GM21390 (cell line): ENCODE results near the gene CDH22.

ENCODE experiments used
- ATAC-seq: cut with Tn5 transposase; IDR thresholded peaks from one replicate; pipeline ENCODE4 v1.9.1; 2021; ENCODE audit not compliant: unreplicated experiment

CDH22 gene

GRCh38 chr20:46343348-46343974 lies 35.2 kb upstream of the CDH22 start:
- no peak for ATAC-seq

DNA sequence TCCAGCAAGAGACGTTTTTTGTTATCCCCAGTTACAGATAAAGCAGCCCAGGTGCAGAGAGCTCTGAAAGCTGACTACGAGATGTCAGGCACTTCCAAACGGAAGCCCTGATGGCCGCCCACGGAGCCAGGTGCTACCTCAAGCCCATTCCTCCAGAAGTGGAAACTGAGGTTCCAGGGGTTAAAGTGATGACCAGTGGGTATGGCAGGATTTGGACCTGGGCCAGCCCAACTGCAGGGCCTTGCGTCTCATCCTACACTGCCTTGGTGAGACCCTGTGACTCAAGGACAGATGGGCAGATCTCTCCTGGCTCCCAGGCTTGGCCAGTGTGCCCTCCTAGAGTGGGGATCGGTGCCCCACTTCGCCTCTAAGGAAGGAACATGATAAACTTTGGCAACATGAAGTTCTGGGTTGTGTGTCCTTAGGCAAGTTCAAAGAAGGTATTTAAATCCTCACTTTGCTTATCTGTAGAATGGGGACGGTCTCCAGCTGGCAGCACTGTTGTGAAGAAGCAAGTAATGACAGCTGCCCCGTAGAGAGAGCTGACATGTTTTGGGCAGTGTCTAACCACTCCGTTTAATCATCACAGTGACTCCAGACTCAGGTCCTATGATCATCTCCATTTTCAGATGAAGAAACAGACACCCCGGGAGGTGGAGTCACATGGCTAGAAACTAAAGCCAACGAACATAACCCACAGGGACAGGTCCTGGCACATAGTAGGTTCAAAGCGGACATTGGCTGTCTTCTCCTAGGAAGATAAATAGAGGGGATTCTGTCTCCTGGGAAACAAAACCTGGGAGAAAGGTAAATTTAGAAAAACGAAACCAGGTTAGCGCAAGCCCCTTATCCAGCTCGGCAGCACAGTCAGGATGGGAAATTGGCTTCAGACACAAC lies 34.4 kb upstream of the CDH22 start:
- ATAC-seq, result no peak

- no peak for ATAC-seq
These were observed 33.7 kb upstream of the CDH22 start for GRCh38 chr20:46342010-46342378.

DNA sequence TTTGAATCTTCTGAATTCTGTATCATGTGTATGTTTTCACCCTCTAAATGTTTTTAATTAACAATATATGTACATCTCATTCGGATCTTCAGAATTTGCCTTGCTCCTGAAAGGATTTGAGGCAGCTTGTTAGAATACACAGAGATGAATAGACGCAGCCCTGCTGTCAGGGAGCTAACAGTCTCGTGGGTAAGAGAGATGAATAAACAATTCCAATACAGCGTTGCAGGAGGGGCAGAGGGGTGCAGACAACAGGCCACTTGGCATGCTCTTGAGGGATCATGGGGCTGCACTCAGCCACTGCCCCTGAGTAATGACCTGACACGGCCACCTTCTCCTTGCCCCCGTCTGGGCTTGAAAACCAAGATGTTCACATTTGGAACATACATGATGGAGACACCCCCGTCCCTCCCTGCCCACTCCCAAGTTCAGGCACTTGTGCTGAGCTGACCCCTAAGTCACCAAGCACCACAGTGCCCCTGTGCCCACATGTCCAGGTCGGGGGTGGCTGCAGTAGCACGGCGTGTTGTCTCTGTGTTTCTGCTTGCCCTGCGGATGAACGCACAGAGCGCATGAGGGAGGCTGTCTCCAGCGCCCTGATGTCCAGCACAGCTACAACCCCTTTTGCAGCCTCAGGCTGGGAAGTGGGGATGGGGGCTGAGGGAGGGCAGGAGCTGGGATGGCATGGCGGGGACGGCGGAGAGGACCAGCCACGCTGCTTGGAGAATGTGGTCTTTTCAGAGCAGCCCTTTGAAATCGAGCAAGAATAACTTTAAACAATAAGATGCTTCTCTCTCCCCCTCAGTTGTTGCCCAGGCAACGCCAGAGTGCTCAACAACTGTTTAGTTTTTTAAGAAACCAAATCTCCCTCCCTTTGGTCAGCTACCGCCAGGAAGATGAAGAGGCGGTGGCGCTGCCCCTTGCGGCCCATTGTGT lies 33.0 kb upstream of the CDH22 start:
- ATAC-seq, result no peak

- ATAC-seq, result no peak
These were observed 30.7 kb upstream of the CDH22 start for GRCh38 chr20:46339037-46339436.

DNA sequence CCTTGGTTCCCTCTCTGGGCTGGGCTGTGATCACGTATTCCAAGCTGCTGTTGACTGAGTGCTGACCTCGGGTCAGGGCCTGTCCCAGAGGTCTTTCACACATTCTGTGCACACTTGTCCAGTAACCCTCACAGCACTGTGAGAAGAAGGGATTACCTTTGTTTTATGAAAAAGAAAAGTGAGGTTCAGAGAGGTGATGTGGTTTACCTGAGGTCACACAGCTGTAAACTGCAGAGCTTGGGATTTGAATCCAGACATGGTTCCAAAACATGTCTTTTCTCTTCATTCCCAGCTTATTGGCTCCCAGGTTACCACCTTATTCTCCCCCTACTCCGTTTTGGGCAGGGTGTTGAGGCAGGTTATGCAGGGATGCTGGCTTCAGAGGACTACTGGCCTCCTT lies 28.4 kb upstream of the CDH22 start:
- ATAC-seq, result no peak

GRCh38 chr20:46334303-46334904 lies 26.1 kb upstream of the CDH22 start:
- ATAC-seq, result no peak

DNA sequence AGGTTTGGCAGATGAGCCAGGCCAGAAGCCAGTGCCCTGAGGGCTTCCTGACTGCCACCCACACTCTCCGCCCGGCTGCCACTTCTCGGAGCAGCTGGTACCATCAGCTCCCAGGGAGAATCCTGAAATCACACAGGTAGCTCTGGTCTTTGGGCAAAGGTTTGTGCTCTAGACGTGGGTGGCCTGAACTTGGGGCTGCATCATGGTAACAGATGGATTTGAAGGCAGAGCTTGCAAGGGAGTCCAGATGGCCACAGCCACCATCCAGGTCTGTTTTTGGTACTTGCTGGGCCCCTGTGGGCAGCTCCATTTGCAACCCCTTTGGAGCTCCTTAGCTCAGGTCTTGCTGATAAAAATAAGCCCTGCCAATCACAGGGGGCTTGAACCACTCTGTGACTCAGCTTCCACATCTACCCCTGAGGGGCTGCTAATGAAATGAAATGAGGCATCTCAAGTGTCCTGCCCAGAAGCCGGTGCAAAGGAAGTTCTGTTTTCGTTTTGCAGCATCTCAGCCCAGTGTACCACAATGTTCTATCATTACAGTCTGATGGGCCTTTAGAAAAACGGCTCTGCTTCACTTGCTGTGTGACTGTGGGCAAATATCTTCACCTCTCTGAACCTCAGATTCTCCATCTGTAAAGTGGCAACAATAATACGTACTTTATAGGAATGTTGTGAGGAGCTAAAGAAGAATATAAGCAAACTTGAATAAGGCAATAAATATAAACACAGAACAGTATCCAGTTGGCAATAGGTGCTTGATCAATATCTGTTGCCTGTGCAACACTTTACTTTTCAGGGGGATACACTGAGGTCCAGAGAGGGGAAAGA lies 25.1 kb upstream of the CDH22 start:
- ATAC-seq, result no peak

DNA sequence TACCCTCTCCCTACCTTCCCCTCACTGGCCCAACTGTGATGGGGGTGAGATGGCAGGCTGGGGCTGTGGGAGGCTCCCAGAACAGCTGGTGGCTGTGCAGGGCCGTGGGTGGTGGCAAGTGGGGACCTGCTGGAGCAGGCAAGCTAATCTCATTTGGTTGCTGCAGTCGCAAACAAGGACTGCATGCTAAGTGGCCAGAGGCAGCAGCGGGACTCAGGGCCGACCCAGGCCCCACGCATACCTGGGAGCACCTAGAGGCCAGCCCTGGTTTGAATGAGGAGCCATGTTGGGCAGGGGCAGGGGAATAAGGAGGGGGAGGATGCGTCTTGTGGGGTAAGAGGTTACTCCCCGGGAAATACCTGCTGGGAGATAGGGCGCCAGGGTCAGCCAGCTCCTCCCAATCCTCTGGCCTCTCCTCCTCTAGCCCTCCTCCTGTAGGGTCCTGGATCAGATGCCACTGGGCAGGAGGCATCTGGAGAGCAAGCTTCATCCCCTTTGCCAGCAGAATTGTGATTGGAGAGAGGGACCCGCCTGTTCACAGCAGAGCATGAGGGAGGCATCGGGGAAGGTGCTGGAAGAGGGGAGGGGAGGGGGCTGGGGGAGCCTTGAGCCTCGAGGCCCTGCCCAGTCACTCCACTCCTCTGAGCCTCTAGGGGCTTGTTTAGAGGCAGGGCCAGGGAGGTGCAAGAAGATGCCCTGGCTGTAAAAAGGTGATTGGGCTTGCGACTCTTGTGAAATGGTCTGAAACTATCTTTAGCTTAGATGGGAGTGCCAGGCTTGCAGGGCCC lies 24.3 kb upstream of the CDH22 start:
- no peak for ATAC-seq

- no peak for ATAC-seq
These were observed 23.5 kb upstream of the CDH22 start for GRCh38 chr20:46331611-46332361.

- ATAC-seq, result no peak
These were observed 22.6 kb upstream of the CDH22 start for GRCh38 chr20:46330831-46331371.

DNA sequence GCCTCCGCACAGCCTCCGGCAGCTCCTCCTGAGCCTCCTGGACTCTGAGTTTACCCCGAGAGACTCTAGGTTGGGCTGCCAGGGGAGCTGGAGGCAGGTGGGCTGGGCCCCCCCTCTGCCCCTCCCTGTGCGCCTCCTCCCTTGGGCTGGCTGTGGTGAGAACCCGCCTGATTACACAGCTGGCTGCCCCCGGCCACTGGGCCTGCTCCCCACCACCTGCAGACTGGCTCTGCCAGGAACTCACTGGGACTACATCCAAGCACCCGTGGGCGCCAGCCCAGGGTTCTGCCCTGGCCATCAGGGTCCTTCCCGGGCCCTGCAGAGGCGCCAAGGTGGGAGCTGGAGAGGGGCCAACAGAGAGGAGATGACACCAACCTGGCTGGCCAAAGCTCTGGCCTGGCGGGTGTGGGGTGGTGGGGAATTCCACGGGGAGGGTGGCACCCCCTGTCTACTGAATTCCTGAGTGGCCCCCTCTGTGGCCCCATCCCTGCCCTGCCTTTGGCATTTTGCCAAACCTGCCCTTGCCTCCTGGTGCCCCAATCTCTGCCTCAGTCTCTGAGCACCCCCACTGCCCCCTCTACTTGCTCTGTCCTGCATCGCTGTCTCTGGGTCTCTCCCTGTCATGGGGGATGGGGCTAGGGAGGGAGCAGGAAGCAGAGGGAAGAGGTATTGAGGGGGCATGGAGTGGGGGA lies 21.9 kb upstream of the CDH22 start:
- no peak for ATAC-seq

DNA sequence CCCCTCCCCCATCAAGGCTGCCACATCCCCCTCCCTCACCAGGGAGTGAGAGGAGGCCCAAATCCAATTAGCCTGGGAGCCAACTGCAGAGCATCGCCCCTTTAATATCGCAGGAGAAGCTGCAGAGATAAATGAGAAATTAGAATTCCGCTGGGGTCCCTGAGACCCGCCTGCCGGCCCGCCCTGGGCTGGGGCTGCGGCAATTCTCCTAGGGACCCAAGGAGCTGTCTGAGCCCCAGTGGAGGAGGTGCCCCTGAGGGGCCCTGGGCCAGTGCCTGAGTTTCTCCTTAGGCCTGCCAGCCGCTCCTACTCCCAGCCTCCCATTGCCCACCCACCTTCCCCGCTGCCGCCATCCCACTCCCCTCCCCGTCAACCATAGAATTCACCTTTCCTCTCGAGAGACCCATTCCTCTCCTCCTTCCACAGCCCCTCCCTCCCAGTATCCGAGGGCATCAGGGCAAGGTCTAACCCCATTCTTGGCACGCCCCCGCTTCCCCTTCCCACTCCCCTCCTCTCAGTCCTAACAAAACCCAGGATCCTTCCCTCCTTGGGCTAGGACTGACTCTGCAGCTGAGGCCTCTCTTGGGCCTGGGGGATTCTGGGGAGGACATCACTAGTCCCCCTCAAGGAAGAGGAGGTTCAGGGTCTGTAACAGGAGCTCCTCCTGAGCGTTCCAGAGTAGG lies 20.0 kb upstream of the CDH22 start:
- no peak for ATAC-seq

GRCh38 chr20:46327557-46327956 lies 19.3 kb upstream of the CDH22 start:
- ATAC-seq, result no peak

GRCh38 chr20:46325789-46326188 lies 17.5 kb upstream of the CDH22 start:
- no peak for ATAC-seq

DNA sequence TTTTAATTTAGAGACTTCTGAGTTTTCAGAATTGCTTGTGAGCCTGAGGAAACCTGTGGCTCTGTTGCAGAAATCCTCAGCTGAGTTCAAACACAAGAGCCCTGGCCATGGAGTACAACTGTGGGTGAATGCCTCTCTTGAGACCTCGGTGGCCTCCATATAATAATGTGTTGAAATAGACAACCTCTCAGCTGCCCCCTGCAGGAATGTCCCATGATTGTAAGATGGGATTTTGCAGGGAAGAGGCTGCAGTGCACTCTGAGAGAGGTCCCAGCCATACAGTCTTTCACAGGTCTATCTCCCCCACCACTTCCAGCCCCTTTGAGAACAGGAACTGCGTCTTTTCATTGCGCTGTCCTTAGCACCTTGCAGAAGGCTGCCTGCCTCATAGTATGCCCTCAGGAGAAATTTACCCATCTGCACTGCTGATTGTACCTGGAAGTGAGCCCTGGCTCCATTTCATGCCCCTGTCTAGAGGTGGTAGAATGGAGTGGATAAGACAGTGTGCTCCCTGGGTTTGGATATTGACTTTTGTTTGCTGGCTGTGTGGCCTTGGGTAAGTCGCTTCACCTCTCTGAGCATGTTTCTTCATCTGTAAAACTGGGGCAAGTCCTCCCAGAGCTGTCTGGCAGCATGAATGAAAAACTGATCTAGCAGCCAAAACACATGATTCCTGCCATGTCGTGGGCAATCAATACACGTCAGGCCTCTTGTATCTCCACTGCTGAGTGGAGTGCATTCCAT lies 16.8 kb upstream of the CDH22 start:
- ATAC-seq, result no peak

GRCh38 chr20:46324379-46324778 lies 16.1 kb upstream of the CDH22 start:
- ATAC-seq, result no peak
